OCI-LY1 (cell line): Measurements from ENCODE around the gene ZNF773.

Experiments used
- CTCF ChIP-seq: fragments of 200-600 bp; sonication (generic), shearing (Covaris generic); IDR thresholded peaks from 2 replicates; pipeline ENCODE4 v1.5.1; 2017; ENCODE audit warnings: mild to moderate bottlenecking, antibody characterized with exemption, low read length, moderate library complexity, mixed read lengths
- EZH2 ChIP-seq: fragments of 200-600 bp; sonication (generic), shearing (Covaris generic); IDR thresholded peaks from 2 replicates; pipeline ENCODE4 v1.8.0; 2017; ENCODE audit warnings: borderline replicate concordance, mixed run types, mild to moderate bottlenecking, antibody characterized with exemption, low read length, moderate library complexity, mixed read lengths

- no peak for TF ChIP-seq CTCF
- no peak for TF ChIP-seq EZH2
These were observed 13.1 kb downstream of the ZNF773 start for GRCh38 chr19:57512845-57513244.
